ENCODE measurements around the gene SSNA1.

The SSNA1 gene

DNA sequence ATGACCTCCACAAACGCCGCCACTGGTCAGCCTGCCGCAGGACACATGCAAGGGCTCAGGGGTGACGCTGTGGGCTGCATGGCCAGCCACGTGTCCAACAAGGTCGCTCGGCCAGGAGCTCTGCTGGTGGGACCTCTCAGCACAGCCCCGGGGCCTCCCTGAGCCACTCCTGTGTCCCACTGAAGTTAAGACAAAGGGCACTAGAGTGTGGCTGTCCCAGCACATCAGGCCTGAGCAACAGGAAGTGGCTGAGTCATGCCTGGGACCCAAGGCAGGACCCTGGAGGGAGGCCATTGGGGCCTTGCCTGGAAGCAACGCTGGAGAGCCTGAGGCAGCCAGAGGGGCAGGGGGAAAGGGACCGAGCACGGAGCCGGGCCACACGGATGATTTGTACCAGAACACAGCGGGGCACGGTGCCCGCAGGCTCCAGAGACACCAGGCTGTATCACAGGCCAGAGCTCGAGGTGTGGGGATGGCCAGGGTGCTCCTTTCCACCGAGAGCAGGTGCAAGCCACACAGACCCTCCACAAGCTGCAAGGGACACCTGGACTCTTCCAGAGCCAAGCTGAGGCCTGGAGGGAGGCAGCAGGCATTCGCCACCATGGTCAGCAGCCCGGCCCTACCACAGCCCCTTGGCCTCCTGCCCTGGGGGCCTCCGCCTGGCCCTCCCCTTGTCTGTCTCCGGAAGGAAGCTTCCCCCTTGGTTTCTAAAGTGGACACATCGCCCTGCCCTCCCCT, 10.1 kb upstream of the SSNA1 start:
- Histone ChIP-seq H3K36me3 (ENCODE audit: control insufficient read depth, insufficient read depth, low read length) (peaks cover 8% of the 10 kb centered on the region), H3K4me3 (ENCODE audit: insufficient read depth, low read depth, low read length) (no peak overlapping the region), H3K4me1 (ENCODE audit: control insufficient read depth, insufficient read depth, low read length) (no peaks in the 10 kb centered on the region), H3K27me3 (ENCODE audit: control insufficient read depth, insufficient read depth, low read length, poor library complexity, severe bottlenecking) (peaks cover 32% of the 10 kb centered on the region), H3K9me3 (ENCODE audit: control insufficient read depth, low read length) (no peaks in the 10 kb centered on the region), H3K27ac (ENCODE audit: insufficient read depth, low read depth, low read length, poor library complexity, severe bottlenecking) (no peak overlapping the region)
- WGBS, 2 experiments: 93 to 94% methylated on average over 23 of the region's 23 CpGs

DNA sequence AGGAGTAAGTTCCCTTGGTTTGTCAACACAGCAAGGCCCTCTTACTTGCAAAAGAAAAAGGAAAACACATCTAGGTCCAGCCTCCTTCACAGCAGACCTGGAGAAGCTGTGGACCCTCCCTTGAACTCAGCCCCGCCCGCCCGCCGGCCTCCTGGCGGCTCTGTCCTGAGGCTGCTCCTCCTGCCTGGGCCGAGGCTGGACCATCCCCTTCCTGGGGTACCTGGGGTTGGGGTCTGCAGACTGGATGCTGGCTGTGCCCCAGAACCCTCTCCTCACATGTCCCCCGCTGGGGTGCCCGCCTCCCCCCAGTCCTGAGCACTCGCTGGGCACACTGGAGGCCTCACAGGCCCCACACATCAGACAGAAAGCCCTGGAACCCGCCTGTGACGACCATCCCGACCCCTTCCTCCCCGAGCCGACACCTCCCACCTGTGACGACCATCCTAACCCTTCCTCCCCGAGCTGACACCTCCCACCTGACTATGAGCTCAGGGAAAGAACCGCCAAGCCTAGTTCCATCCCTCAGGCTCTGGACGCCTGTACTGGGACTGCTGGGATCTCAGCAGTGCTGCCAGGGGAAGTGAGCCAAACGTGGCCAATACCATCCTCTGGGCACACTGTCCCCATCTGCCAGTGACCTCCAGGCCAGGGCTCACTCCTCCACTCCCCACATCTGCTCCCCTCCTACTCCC, 9.4 kb upstream of the SSNA1 start:
- Histone ChIP-seq H3K27ac (ENCODE audit: insufficient read depth, low read depth, low read length, poor library complexity, severe bottlenecking) (no peak overlapping the region), H3K9me3 (ENCODE audit: control insufficient read depth, low read length) (no peaks in the 10 kb centered on the region), H3K27me3 (ENCODE audit: control insufficient read depth, insufficient read depth, low read length, poor library complexity, severe bottlenecking) (peaks cover 25% of the 10 kb centered on the region), H3K4me3 (ENCODE audit: insufficient read depth, low read depth, low read length) (no peak overlapping the region), H3K4me1 (ENCODE audit: control insufficient read depth, insufficient read depth, low read length) (no peaks in the 10 kb centered on the region), H3K36me3 (ENCODE audit: control insufficient read depth, insufficient read depth, low read length) (peaks cover 8% of the 10 kb centered on the region)
- WGBS, 2 experiments: 93 to 94% methylated on average over 19 of the region's 19 CpGs

DNA sequence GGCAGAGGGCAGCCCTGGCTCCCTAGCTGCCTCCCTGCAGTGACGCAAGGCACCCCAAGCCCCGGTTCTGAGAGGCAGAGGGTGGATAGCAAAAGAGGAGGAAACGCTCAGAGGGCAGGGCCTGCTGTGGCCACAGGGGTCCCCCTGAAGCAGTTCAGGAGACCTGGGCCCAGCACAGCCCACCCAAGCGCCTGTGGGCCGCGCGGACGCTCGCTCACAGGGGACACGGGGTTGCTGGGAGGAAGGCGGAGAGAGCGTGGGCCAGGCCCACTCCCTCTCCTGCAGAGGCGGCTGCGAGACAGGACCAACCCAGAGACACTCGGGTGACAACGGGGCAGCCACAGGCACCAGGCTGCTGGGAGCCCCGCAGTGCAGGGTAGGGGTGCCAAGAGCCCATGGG, 8.7 kb upstream of the SSNA1 start:
- peaks cover 8% of the 10 kb centered on the region for H3K36me3 ChIP-seq (ENCODE audit: control insufficient read depth, insufficient read depth, low read length)
- no peak overlapping the region for H3K27ac ChIP-seq (ENCODE audit: insufficient read depth, low read depth, low read length, poor library complexity, severe bottlenecking)
- no peaks in the 10 kb centered on the region for H3K9me3 ChIP-seq (ENCODE audit: control insufficient read depth, low read length)
- no peak overlapping the region for H3K4me3 ChIP-seq (ENCODE audit: insufficient read depth, low read depth, low read length)
- H3K4me1 ChIP-seq (ENCODE audit: control insufficient read depth, insufficient read depth, low read length): no peaks in the 10 kb centered on the region
- WGBS, 2 experiments: 96% methylated on average over 17 of the region's 17 CpGs
- H3K27me3 ChIP-seq (ENCODE audit: control insufficient read depth, insufficient read depth, low read length, poor library complexity, severe bottlenecking): peaks cover 18% of the 10 kb centered on the region

DNA sequence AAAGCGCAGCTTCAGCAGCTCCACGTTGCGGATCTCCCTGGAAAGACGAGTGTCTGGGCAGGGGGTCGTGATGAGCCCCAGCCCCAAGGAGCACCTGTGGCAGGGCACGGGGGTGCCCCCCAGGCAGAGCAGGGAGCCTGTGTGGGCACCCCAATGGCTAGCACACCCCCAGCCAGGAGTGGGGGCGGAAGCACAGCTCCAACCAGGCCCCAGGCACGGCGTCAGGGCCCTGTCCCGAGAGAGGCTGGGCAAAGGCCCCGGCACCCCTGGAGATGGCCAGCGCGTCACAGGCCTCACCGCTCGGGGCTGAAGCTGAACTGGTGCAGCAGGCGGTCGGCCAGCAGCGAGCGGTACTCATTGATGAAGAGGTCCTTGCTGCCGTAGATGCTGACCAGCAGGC, 8.0 kb upstream of the SSNA1 start:
- Histone ChIP-seq H3K9me3 (ENCODE audit: control insufficient read depth, low read length) (no peaks in the 10 kb centered on the region), H3K36me3 (ENCODE audit: control insufficient read depth, insufficient read depth, low read length) (peaks cover 8% of the 10 kb centered on the region), H3K4me3 (ENCODE audit: insufficient read depth, low read depth, low read length) (no peak overlapping the region), H3K27me3 (ENCODE audit: control insufficient read depth, insufficient read depth, low read length, poor library complexity, severe bottlenecking) (peaks cover 11% of the 10 kb centered on the region), H3K27ac (ENCODE audit: insufficient read depth, low read depth, low read length, poor library complexity, severe bottlenecking) (no peak overlapping the region), H3K4me1 (ENCODE audit: control insufficient read depth, insufficient read depth, low read length) (no peaks in the 10 kb centered on the region)
- 96% methylated on average over 20 of the region's 20 CpGs for WGBS, 2 experiments

DNA sequence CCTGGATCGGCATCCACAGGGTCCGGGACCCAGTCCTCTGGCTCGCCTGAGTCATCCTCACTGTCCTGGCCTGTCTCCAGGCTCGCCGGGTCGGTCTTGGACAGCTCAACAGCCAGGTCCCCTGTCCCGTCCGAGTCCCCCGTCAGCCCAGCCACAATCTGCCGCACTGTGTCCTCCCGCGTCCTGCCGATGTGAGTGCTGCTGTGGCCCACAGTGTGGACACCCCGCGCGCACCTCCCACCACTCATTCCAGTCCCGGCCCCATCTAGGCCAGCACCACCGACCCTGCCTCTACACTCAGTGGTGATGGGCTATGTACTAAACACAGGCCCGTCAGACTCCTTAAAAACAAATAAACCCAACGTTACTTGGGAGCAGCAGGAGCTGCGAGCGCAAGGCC, 6.8 kb upstream of the SSNA1 start:
- Histone ChIP-seq H3K36me3 (ENCODE audit: control insufficient read depth, insufficient read depth, low read length) (peaks cover 8% of the 10 kb centered on the region), H3K4me1 (ENCODE audit: control insufficient read depth, insufficient read depth, low read length) (no peaks in the 10 kb centered on the region), H3K4me3 (ENCODE audit: insufficient read depth, low read depth, low read length) (no peak overlapping the region), H3K9me3 (ENCODE audit: control insufficient read depth, low read length) (no peaks in the 10 kb centered on the region), H3K27ac (ENCODE audit: insufficient read depth, low read depth, low read length, poor library complexity, severe bottlenecking) (no peak overlapping the region), H3K27me3 (ENCODE audit: control insufficient read depth, insufficient read depth, low read length, poor library complexity, severe bottlenecking) (no peaks in the 10 kb centered on the region)
- WGBS, 2 experiments: 94 to 96% methylated on average over 22 of the region's 22 CpGs

DNA sequence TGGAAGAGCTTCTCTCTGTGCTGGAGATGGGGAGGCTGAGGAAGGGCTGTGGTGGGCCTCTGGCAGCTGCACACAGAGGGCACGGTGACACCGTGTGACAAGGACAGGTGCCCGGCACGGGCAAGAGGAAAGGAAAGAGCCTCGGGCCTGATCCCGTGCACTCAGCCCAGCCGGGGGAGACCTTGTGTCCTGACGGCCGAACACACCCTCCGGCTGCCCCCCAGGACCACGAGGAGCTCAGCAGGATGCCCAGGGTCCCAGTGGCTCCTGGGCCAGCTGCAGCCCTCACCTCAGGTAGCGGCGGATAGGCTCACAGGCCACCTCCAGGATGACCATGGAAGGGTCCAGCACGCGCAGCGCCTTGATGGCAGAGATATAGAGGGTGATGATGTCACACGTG, 5.6 kb upstream of the SSNA1 start:
- WGBS, 2 experiments: 95% methylated on average over 17 of the region's 17 CpGs
- H3K36me3 ChIP-seq (ENCODE audit: control insufficient read depth, insufficient read depth, low read length): peaks cover 8% of the 10 kb centered on the region
- H3K27me3 ChIP-seq (ENCODE audit: control insufficient read depth, insufficient read depth, low read length, poor library complexity, severe bottlenecking): no peaks in the 10 kb centered on the region
- H3K27ac ChIP-seq (ENCODE audit: insufficient read depth, low read depth, low read length, poor library complexity, severe bottlenecking): no peak overlapping the region
- H3K4me3 ChIP-seq (ENCODE audit: insufficient read depth, low read depth, low read length): no peak overlapping the region
- no peaks in the 10 kb centered on the region for H3K9me3 ChIP-seq (ENCODE audit: control insufficient read depth, low read length)
- H3K4me1 ChIP-seq (ENCODE audit: control insufficient read depth, insufficient read depth, low read length): peaks cover 5% of the 10 kb centered on the region

DNA sequence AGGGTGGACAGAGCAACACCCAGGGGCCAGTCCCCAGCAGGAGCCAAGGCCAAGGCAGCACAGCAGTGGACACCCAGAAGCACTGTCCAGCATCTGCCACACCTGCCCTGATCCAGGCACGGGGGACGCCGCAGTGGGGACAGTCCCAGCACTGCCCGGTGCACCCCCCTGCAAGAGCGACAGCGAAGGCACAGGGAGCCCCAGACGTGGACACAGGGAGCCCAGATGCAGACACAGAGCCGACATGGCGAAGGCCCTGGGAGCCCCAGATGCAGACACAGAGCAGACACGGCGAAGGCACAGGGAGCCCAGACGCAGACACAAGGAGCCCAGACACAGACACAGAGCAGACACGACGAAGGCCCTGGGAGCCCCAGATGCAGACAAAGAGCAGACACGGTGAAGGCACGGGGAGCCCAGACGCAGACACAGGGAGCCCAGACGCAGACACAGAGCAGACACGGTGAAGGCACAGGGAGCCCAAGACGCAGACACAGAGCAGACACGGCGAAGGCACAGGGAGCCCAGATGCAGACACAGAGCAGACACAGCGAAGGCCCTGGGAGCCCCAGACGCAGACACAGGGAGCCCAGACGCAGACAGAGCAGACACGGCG, 4.4 kb upstream of the SSNA1 start:
- peaks cover 8% of the 10 kb centered on the region for H3K36me3 ChIP-seq (ENCODE audit: control insufficient read depth, insufficient read depth, low read length)
- H3K4me1 ChIP-seq (ENCODE audit: control insufficient read depth, insufficient read depth, low read length): peaks cover 5% of the 10 kb centered on the region
- 94% methylated on average over 27 of the region's 27 CpGs for WGBS, 2 experiments

DNA sequence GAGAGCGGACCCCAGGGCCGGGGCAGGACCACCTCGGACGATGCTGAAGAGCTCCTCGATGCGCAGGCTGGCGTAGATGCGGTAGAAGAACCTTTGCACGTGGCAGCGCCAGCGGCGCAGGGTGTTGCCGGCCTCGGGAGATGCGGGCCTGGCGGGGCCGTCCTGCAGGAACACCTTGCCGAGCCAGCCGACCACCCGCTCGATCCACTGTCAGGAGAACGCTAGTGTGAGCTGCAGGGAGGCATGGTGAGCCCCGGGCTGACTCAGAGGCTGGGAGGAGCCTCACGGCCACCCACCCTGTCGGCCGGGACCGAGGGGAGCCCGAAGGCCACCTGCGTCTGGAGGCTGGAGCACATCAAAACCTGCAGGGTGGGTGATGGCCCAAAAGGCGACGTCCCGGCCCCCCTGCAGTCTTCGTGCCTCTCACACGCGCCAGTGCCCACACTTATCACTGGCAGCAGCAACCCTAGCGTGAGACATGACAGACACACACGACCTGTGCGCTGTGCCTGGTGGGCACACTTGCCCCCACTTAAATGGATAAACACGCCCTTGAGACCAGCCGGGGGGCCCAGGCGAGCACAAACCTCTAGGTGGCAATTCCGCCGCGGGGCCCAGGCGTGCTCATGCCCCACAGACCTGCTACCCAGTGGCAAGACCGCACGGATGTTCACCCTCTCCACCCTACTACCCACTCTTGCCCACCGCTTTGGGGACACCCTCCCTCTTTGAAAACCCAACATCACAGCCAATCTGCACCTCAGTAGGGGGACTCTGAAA, 3.4 kb upstream of the SSNA1 start:
- Histone ChIP-seq H3K36me3 (ENCODE audit: control insufficient read depth, insufficient read depth, low read length) (peaks cover 8% of the 10 kb centered on the region), H3K27me3 (ENCODE audit: control insufficient read depth, insufficient read depth, low read length, poor library complexity, severe bottlenecking) (no peaks in the 10 kb centered on the region), H3K4me3 (ENCODE audit: insufficient read depth, low read depth, low read length) (no peak overlapping the region), H3K27ac (ENCODE audit: insufficient read depth, low read depth, low read length, poor library complexity, severe bottlenecking) (no peak overlapping the region), H3K4me1 (ENCODE audit: control insufficient read depth, insufficient read depth, low read length) (peaks cover 10% of the 10 kb centered on the region), H3K9me3 (ENCODE audit: control insufficient read depth, low read length) (no peaks in the 10 kb centered on the region)
- 95 to 96% methylated on average over 48 of the region's 48 CpGs for WGBS, 2 experiments

More for the DNA sequence above, 4.4 kb upstream of the SSNA1 start:
- no peaks in the 10 kb centered on the region for H3K27me3 ChIP-seq (ENCODE audit: control insufficient read depth, insufficient read depth, low read length, poor library complexity, severe bottlenecking)
- no peak overlapping the region for H3K27ac ChIP-seq (ENCODE audit: insufficient read depth, low read depth, low read length, poor library complexity, severe bottlenecking)
- no peak overlapping the region for H3K4me3 ChIP-seq (ENCODE audit: insufficient read depth, low read depth, low read length)
- no peaks in the 10 kb centered on the region for H3K9me3 ChIP-seq (ENCODE audit: control insufficient read depth, low read length)

DNA sequence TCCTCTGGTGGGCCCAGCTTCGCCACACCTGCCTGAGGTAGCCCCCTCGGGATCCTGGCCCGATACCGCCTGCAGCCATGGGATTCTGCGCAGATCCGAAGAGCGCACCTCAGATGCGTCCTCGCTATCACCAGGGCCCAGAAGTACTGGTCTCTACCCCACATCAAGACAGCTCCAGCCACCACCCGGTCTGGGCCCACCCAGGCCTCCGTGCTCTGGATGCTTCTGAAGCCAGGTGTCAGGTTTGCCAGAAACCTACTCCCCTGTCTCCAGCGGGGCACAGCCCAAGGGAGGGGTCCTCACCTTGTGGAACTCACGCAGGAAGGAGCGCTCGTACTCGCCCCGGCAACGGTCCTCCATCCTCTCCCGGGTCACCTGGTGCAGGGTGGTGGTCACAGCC, 2.6 kb upstream of the SSNA1 start:
- WGBS, 2 experiments: 96 to 98% methylated on average over 19 of the region's 19 CpGs
- no peaks in the 10 kb centered on the region for H3K9me3 ChIP-seq (ENCODE audit: control insufficient read depth, low read length)
- no peak overlapping the region for H3K4me3 ChIP-seq (ENCODE audit: insufficient read depth, low read depth, low read length)
- no peaks in the 10 kb centered on the region for H3K27me3 ChIP-seq (ENCODE audit: control insufficient read depth, insufficient read depth, low read length, poor library complexity, severe bottlenecking)
- H3K4me1 ChIP-seq (ENCODE audit: control insufficient read depth, insufficient read depth, low read length): peaks cover 10% of the 10 kb centered on the region
- no peak overlapping the region for H3K27ac ChIP-seq (ENCODE audit: insufficient read depth, low read depth, low read length, poor library complexity, severe bottlenecking)
- peaks cover 3% of the 10 kb centered on the region for H3K36me3 ChIP-seq (ENCODE audit: control insufficient read depth, insufficient read depth, low read length)

DNA sequence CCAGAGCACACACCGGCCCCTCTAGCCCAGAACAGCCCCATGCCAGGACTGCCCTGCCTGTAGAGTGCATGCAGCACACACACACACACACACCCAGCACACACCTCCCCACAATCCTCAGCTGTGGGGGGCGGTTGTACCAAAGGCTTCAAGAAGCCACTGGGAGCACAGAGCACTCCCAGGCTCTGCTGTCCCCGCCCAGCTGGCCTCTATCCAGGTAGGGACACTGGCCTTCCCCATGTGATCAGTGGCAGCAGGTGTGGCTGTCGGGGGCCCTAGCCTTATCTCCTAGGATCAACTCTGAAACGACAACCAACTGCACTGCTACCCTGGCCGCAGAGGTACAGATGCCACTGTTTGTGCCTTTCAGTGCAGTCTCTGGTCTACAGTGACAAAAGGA, 2.1 kb upstream of the SSNA1 start:
- WGBS, 2 experiments: 94% methylated on average over 6 of the region's 6 CpGs
- Histone ChIP-seq H3K4me1 (ENCODE audit: control insufficient read depth, insufficient read depth, low read length) (peaks cover 10% of the 10 kb centered on the region), H3K36me3 (ENCODE audit: control insufficient read depth, insufficient read depth, low read length) (no peaks in the 10 kb centered on the region), H3K27me3 (ENCODE audit: control insufficient read depth, insufficient read depth, low read length, poor library complexity, severe bottlenecking) (no peaks in the 10 kb centered on the region), H3K4me3 (ENCODE audit: insufficient read depth, low read depth, low read length) (no peak overlapping the region), H3K27ac (ENCODE audit: insufficient read depth, low read depth, low read length, poor library complexity, severe bottlenecking) (no peak overlapping the region), H3K9me3 (ENCODE audit: control insufficient read depth, low read length) (no peaks in the 10 kb centered on the region)

All from ectodermal cell (in vitro differentiated cells).